Non-pigmented ciliary epithelial cell (primary cell): Measurements from ENCODE around the gene RCHY1.
"Not testable (repeated sequence)": the region's sequence is repeated elsewhere in the genome, so short reads cannot be mapped to it uniquely, and the experiment has no call there.

Experiments
- DNase-seq: peaks from one replicate; pipeline ENCODE4 v3.0.0-alpha.2; 2010; ENCODE audit warnings: low read depth

RCHY1 gene

GRCh38 chr4:75516144-75516543, 1.9 kb upstream of the RCHY1 start:
- DNase-seq: no peak

GRCh38 chr4:75514949-75515612, 878 bp upstream of the RCHY1 start:
- DNase-seq: no peak

GRCh38 chr4:75513526-75514130, 575 bp downstream of the RCHY1 start:
- no peak for DNase-seq

GRCh38 chr4:75512386-75513211, 1.6 kb downstream of the RCHY1 start:
- no peak for DNase-seq

- DNase-seq: no peak
Measured at GRCh38 chr4:75511841-75512240, 2.4 kb downstream of the RCHY1 start.

GRCh38 chr4:75509592-75509991, 4.6 kb downstream of the RCHY1 start:
- not testable (repeated sequence) for DNase-seq

- DNase-seq: no peak
Measured at GRCh38 chr4:75505630-75506029, 8.6 kb downstream of the RCHY1 start.

- DNase-seq: no peak
Measured at GRCh38 chr4:75502671-75503070, 11.5 kb downstream of the RCHY1 start.

GRCh38 chr4:75499900-75500299, 14.3 kb downstream of the RCHY1 start:
- no peak for DNase-seq

GRCh38 chr4:75498041-75498440, 16.2 kb downstream of the RCHY1 start:
- no peak for DNase-seq

GRCh38 chr4:75497133-75497532, 17.1 kb downstream of the RCHY1 start:
- DNase-seq: no peak

- no peak for DNase-seq
Measured at GRCh38 chr4:75496406-75496805, 17.8 kb downstream of the RCHY1 start.

GRCh38 chr4:75495476-75495875, 18.7 kb downstream of the RCHY1 start:
- no peak for DNase-seq

GRCh38 chr4:75494563-75494962, 19.6 kb downstream of the RCHY1 start:
- DNase-seq: peak; percentile 19

GRCh38 chr4:75490155-75490554, 24.0 kb downstream of the RCHY1 start:
- no peak for DNase-seq

- no peak for DNase-seq
Measured at GRCh38 chr4:75484190-75484589, 30.0 kb downstream of the RCHY1 start.

GRCh38 chr4:75477201-75477600, 37.0 kb downstream of the RCHY1 start:
- no peak for DNase-seq

- DNase-seq: no peak
Measured at GRCh38 chr4:75470738-75471137, 43.5 kb downstream of the RCHY1 start.

- DNase-seq: no peak
Measured at GRCh38 chr4:75469896-75470295, 44.3 kb downstream of the RCHY1 start.

- DNase-seq: no peak
Measured at GRCh38 chr4:75457365-75457764, 56.8 kb downstream of the RCHY1 start.

GRCh38 chr4:75434105-75434504, 80.1 kb downstream of the RCHY1 start:
- DNase-seq: no peak

- DNase-seq: no peak
Measured at GRCh38 chr4:75432683-75433082, 81.5 kb downstream of the RCHY1 start.

- no peak for DNase-seq
Measured at GRCh38 chr4:75429208-75429607, 85.0 kb downstream of the RCHY1 start.
